ENCODE measurements around the gene SLC25A36.

DNA sequence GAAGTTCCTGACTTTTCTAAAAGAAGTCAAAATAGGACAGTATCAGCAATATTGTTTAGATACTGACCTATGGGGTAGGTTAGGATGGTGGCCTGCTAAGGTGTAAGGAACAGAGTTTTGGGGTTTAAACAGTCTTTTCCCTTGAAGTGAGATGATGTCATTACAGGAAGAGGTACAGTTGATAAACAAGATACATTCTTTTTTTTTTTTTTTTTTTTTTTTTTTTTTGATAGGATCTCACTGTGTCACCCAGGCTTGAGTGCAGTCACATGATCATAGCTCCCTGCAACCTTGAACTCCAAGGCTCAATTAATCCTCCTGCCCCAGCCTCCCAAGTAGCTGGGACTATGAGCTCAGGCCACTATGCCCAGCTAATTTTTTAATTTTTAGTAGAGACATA is 33.3 kb downstream of the SLC25A36 start:
- TF ChIP-seq CTCF (IDR thresholded peaks at IDR 0.05) = no peak
- no peak for TF ChIP-seq POLR2A (IDR thresholded peaks at IDR 0.05)

Measured in uterus (tissue), 2 donors.